Suprapubic skin (tissue), 4 donors: ENCODE measurements around the gene TTC24. TPM values are rescaled to one million over a fixed set of nuclear protein-coding genes. Genes with fewer than 3 reads are reported as not detected.

Experiments used
- DNase-seq, 2 donors: peaks; one replicate each; pipeline ENCODE4 v3.0.0-alpha.2; 2019; ENCODE audit warnings: low spot score in 2 of 2
- H3K27ac ChIP-seq: fragments of 200-600 bp; sonication (generic); one replicate; pipeline ENCODE4 v1.5.1; 2019
- H3K27me3 ChIP-seq: fragments of 200-600 bp; sonication (generic); one replicate; pipeline ENCODE4 v1.5.1; 2019
- H3K36me3 ChIP-seq: fragments of 200-600 bp; sonication (generic); one replicate; pipeline ENCODE4 v1.5.1; 2019
- H3K4me1 ChIP-seq: fragments of 200-600 bp; sonication (generic); one replicate; pipeline ENCODE4 v1.5.1; 2019
- H3K4me3 ChIP-seq: fragments of 200-600 bp; sonication (generic); one replicate; pipeline ENCODE4 v1.5.1; 2019; ENCODE audit warnings: mild to moderate bottlenecking
- H3K9me3 ChIP-seq: fragments of 200-600 bp; sonication (generic); one replicate; pipeline ENCODE4 v1.5.1; 2019
- EP300 ChIP-seq: sonication (generic); formaldehyde crosslinking; IDR thresholded peaks from one replicate; pipeline ENCODE4 v1.6.1; 2017; ENCODE audit warnings: antibody characterized with exemption
- POLR2A ChIP-seq, 2 donors: fragments of 450-650 bp; IDR thresholded peaks; one replicate each; pipeline ENCODE4 v1.6.1; 2017; ENCODE audit warnings: antibody characterized with exemption in 2 of 2, mild to moderate bottlenecking in 2 of 2, moderate library complexity in 2 of 2
- POLR2AphosphoS5 ChIP-seq, 3 donors: sonication (generic); formaldehyde crosslinking; IDR thresholded peaks; one replicate each; pipeline ENCODE4 v1.6.1; 2017; ENCODE audit warnings: antibody characterized with exemption in 3 of 3
- WGBS: methylation state at CpG from one replicate; pipeline ENCODE4 v1.1.5; 2018; 5-methylcytosine and 5-hydroxymethylcytosine counted together
- total RNA-seq, 4 donors: library from RNA; depleted of rRNA; stranded (reverse); fragments of >200 nt; gene quantifications; one replicate each; pipeline ENCODE4 v1.1.0, GENCODE V29; 2016
- TF ChIP-seq, protein P1 (sequence below), 2 donors: fragments of 200-600 bp in 1 of 2; fragments of 450-650 bp in 1 of 2; sonication (generic) in 1 of 2; IDR thresholded peaks; one replicate each; pipeline ENCODE4 v1.5.1; 2016 to 2019; ENCODE audit warnings: antibody characterized with exemption in 2 of 2, mild to moderate bottlenecking in 1 of 2, moderate library complexity in 1 of 2

The TTC24 gene
- total RNA-seq, 4 donors from 2014 or later: not detected

DNA sequence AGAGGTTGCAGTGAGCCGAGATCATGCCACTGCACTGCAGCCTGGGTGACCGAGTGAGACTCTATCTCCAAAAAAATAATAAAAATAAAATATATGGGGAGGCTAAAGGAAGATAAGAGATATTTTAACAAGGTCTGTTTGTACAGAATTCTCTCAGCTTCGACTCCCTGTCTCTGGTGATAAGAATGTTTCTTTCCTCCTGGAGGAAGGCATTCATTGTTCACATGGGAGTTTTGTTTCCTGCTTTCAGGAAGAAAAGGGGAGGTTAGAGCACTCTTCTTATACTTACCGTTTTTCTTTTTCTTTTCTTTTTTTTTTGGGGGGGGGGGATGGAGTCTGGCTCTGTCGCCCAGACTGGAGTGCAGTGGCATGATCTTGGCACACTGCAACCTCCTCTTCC, 10.0 kb downstream of the TTC24 start:
- WGBS: 68% methylated on average over 5 of the region's 5 CpGs
- Histone ChIP-seq H3K27ac (no peak overlapping the region), H3K9me3 (no peaks in the 10 kb centered on the region), H3K4me3 (no peak overlapping the region), H3K4me1 (peaks cover 16% of the 10 kb centered on the region), H3K27me3 (no peaks in the 10 kb centered on the region), H3K36me3 (peaks cover 13% of the 10 kb centered on the region)
- TF ChIP-seq EP300: no peak
- TF ChIP-seq POLR2AphosphoS5 (IDR thresholded peaks at IDR 0.05): no peak
- no peak for DNase-seq

DNA sequence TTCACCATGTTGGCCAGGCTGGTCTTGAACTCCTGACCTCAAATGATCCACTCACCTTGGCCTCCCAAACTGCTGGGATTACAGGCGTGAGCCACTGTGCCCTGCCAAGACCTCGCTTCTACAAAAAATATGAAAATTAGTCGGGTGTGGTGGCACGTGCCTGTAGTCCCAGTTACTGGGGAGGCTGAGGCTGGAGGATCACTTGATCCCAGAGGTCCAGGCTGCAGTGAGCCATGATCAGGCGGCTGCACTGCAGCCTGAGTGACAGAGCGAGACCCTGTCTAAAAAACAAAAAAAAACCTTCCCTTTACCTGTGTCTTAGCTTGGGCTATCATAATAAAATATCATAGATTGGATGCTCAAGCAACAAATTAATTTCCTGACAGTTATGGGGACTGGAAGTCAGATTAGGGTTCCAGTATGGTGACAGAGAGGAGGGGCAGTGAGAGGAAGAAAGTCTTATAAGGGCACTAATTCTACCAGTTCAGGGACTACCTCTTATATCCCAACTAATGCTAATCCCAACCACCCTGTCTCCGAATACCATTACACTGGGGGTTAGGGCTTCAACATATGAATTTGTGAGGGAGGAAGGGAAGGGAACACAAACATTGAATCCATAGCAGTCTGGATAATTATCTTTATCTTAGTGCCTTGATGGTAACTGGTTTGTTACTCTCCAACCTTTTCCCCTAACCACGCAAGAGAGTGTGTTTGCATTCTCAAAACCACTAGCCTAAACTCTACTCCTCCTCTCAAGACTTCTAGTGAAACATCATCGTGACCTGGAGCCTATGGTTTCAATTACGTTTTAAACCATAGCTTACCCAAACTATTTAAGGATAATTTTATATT, 11.0 kb downstream of the TTC24 start:
- WGBS: 83% methylated on average over 10 of the region's 10 CpGs
- no peak for TF ChIP-seq POLR2AphosphoS5 (IDR thresholded peaks at IDR 0.05)
- TF ChIP-seq, protein P1, sequence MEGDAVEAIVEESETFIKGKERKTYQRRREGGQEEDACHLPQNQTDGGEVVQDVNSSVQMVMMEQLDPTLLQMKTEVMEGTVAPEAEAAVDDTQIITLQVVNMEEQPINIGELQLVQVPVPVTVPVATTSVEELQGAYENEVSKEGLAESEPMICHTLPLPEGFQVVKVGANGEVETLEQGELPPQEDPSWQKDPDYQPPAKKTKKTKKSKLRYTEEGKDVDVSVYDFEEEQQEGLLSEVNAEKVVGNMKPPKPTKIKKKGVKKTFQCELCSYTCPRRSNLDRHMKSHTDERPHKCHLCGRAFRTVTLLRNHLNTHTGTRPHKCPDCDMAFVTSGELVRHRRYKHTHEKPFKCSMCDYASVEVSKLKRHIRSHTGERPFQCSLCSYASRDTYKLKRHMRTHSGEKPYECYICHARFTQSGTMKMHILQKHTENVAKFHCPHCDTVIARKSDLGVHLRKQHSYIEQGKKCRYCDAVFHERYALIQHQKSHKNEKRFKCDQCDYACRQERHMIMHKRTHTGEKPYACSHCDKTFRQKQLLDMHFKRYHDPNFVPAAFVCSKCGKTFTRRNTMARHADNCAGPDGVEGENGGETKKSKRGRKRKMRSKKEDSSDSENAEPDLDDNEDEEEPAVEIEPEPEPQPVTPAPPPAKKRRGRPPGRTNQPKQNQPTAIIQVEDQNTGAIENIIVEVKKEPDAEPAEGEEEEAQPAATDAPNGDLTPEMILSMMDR (IDR thresholded peaks at IDR 0.05): no peak
- peak overlapping the region; percentile 80 for H3K27ac ChIP-seq
- no peak overlapping the region for H3K4me3 ChIP-seq
- no peaks in the 10 kb centered on the region for H3K9me3 ChIP-seq
- DNase-seq: no peak
- H3K4me1 ChIP-seq: peaks cover 16% of the 10 kb centered on the region
- peaks cover 23% of the 10 kb centered on the region for H3K36me3 ChIP-seq
- no peaks in the 10 kb centered on the region for H3K27me3 ChIP-seq

DNA sequence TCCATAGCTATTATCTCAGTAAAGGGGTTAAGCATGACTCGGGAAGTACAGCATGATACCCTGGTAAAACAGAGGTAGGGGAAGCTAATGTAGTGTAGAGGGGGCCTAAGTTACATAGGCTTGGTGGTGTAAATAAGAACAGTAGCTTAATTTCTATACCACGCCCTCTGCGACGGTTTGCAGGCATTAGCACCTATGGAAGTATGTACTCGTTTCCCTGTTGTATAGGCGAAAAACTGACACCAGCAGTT, 11.6 kb downstream of the TTC24 start:
- Histone ChIP-seq H3K27ac (peak overlapping the region; percentile 80), H3K4me3 (peak overlapping the region; percentile 57), H3K27me3 (no peaks in the 10 kb centered on the region), H3K4me1 (peaks cover 16% of the 10 kb centered on the region), H3K9me3 (no peaks in the 10 kb centered on the region), H3K36me3 (peaks cover 29% of the 10 kb centered on the region)
- TF ChIP-seq, protein P1 (IDR thresholded peaks at IDR 0.05): no peak
- TF ChIP-seq EP300: no peak
- no peak for TF ChIP-seq POLR2AphosphoS5 (IDR thresholded peaks at IDR 0.05)
- no peak for TF ChIP-seq POLR2A (IDR thresholded peaks at IDR 0.05)
- DNase-seq: no peak
- WGBS: 15% methylated on average over 6 of the region's 6 CpGs

DNA sequence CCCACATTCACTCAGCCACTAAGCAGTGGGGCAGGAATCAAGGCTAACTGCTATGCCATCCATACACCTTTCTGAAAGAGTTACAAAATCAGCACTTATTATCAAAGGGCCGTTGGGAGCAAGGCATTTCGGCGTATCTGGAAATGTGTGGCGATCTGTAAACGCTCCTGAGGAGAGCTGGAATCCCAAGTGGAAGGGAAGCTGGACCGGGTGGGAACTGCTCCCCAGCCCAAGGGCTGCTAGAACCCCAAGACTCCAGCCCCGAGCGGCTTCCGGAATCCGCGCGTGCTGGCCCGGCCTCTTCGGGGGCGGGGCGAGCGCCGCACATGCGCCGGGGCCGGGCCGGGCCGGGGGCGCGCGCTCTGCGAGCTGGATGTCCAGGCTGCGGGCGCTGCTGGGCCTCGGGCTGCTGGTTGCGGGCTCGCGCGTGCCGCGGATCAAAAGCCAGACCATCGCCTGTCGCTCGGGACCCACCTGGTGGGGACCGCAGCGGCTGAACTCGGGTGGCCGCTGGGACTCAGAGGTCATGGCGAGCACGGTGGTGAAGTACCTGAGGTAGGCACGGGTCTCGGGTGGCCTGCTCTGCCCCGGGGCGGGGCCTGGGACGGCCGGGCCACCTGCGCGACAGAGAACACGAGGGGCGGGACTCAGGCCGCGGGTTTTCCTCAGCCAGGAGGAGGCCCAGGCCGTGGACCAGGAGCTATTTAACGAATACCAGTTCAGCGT, 12.1 kb downstream of the TTC24 start, which contains the start of gene NAXE:
TSS of gene NAXE (plus strand) at position 345 of the 726 bp plus-strand sequence. CDS start at position 374, 29 bp downstream.
- Histone ChIP-seq H3K36me3 (peaks cover 34% of the 10 kb centered on the region), H3K4me1 (peaks cover 16% of the 10 kb centered on the region), H3K4me3 (peak within 1 kb of the TSS; percentile 57), H3K27me3 (no peaks in the 10 kb centered on the region), H3K27ac (peak within 1 kb of the TSS; percentile 80), H3K9me3 (no peaks in the 10 kb centered on the region)
- TF ChIP-seq, protein P1 (IDR thresholded peaks at IDR 0.05): no peak
- TF ChIP-seq EP300: no peak
- peak in 1 of 2 donors; percentile 61 for TF ChIP-seq POLR2A (IDR thresholded peaks at IDR 0.05)
- peak in 1 of 3 donors; percentile 13 for TF ChIP-seq POLR2AphosphoS5 (IDR thresholded peaks at IDR 0.05)
- WGBS: 1% methylated on average over 29 of the region's 60 CpGs
- DNase-seq: peak in 1 of 2 donors; percentile 77

DNA sequence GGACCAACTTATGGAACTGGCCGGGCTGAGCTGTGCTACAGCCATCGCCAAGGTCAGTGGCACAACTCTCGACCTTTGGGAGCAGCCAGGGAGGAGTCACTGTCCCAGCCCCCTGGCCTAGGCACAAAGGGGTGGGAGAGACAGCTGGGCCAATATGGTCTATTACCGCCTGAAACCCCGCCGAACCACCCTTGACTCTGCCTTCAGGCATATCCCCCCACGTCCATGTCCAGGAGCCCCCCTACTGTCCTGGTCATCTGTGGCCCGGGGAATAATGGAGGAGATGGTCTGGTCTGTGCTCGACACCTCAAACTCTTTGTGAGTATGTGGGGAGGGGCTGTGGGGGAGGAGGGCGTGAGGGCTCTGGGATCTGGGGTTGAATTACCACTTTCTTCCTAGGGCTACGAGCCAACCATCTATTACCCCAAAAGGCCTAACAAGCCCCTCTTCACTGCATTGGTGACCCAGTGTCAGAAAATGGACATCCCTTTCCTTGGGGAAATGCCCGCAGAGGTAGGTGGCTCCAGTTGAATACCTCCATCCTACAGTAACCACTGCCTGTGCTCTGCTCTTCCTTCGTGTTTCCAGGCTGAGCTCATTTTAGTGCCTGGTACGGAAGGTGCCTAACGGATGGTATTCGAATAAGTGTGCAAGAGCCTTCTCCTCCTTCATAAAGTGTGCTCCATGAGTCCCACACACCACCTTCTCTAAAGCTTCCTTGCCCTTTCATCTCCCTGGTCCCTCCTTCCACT, 12.8 kb downstream of the TTC24 start:
- TF ChIP-seq POLR2AphosphoS5 (IDR thresholded peaks at IDR 0.05) (no peak), EP300 (no peak), POLR2A (IDR thresholded peaks at IDR 0.05) (no peak)
- TF ChIP-seq, protein P1 (IDR thresholded peaks at IDR 0.05): no peak
- Histone ChIP-seq H3K27ac (peak overlapping the region; percentile 80), H3K36me3 (peaks cover 41% of the 10 kb centered on the region), H3K27me3 (no peaks in the 10 kb centered on the region), H3K4me3 (peak overlapping the region; percentile 57), H3K9me3 (no peaks in the 10 kb centered on the region), H3K4me1 (peaks cover 16% of the 10 kb centered on the region)
- DNase-seq: no peak
- 54% methylated on average over 11 of the region's 16 CpGs for WGBS
